Endodermal cell (in vitro differentiated cells): ENCODE data around the gene SPPL3. TPM values are rescaled to one million over a fixed set of nuclear protein-coding genes. Genes with fewer than 3 reads are reported as not detected.

Experiments
- DNase-seq: peaks from one replicate; pipeline ENCODE4 v3.0.0-alpha.2; 2017
- H3K27ac ChIP-seq: 2 replicates; pipeline ENCODE4 v1.5.1; 2013; ENCODE audit warnings: mild to moderate bottlenecking, low read depth, low read length, moderate library complexity
- H3K27me3 ChIP-seq: 2 replicates; pipeline ENCODE4 v1.6.1; 2013; ENCODE audit warnings: mild to moderate bottlenecking, low read length, moderate library complexity; ENCODE audit not compliant: insufficient read depth, control insufficient read depth, poor library complexity, severe bottlenecking
- H3K36me3 ChIP-seq: 2 replicates; pipeline ENCODE4 v1.7.0; 2013; ENCODE audit warnings: mild to moderate bottlenecking, low read length, moderate library complexity; ENCODE audit not compliant: control insufficient read depth, insufficient read depth
- H3K4me1 ChIP-seq: one replicate; pipeline ENCODE4 v1.7.0; 2013; ENCODE audit warnings: low read length; ENCODE audit not compliant: control insufficient read depth, insufficient read depth
- H3K4me3 ChIP-seq: 2 replicates; pipeline ENCODE4 v1.5.1; 2013; ENCODE audit warnings: mild to moderate bottlenecking, low read length, moderate library complexity
- H3K9ac ChIP-seq: 2 replicates; pipeline ENCODE4 v1.6.1; 2013; ENCODE audit warnings: mild to moderate bottlenecking, low read length, moderate library complexity; ENCODE audit not compliant: poor library complexity, severe bottlenecking; ENCODE audit errors: extremely low read depth
- H3K9me3 ChIP-seq: 2 replicates; pipeline ENCODE4 v1.6.1; 2013; ENCODE audit warnings: mild to moderate bottlenecking, low read length, moderate library complexity; ENCODE audit not compliant: control insufficient read depth
- H3K27ac Mint-ChIP-seq: 2 replicates; pipeline ENCODE4 v1.8.0; 2020; ENCODE audit warnings: mixed read lengths
- H3K27me3 Mint-ChIP-seq: 2 replicates; pipeline ENCODE4 v1.8.0; 2021; ENCODE audit warnings: mild to moderate bottlenecking, mixed read lengths; ENCODE audit not compliant: insufficient read depth
- H3K36me3 Mint-ChIP-seq: 2 replicates; pipeline ENCODE4 v1.8.0; 2020; ENCODE audit warnings: low read depth, mixed read lengths
- H3K4me1 Mint-ChIP-seq: 2 replicates; pipeline ENCODE4 v1.8.0; 2020; ENCODE audit warnings: mixed read lengths
- H3K4me3 Mint-ChIP-seq: 2 replicates; pipeline ENCODE4 v1.8.0; 2020; ENCODE audit warnings: mild to moderate bottlenecking, moderate library complexity, mixed read lengths
- H3K9me3 Mint-ChIP-seq: 2 replicates; pipeline ENCODE4 v1.8.0; 2020; ENCODE audit warnings: mild to moderate bottlenecking, mixed read lengths
- CTCF ChIP-seq: fragments of 200-600 bp; sonication (generic); conservative IDR thresholded peaks from 2 replicates; pipeline ENCODE4 v1.5.0; 2021; ENCODE audit warnings: antibody characterized with exemption, mild to moderate bottlenecking
- WGBS, 2 experiments: methylation state at CpG; one replicate each; pipeline versions ENCODE4 v1.1.5 to v1.1.7; 2013; ENCODE audit warnings: missing lambda C conversion rate in 2 of 2, mixed read lengths in 1 of 2; ENCODE audit not compliant: insufficient coverage in 1 of 2, insufficient read length in 1 of 2; 5-methylcytosine and 5-hydroxymethylcytosine counted together
- total RNA-seq, 2 donors: library from RNA; stranded (reverse); fragmentation: NEBNext Ultra II Directional in 1 of 2; extraction: Animal tissue kit (Norgen Biotek cat#: 25700) in 1 of 2; gene quantifications; 2 replicates in 1 of 2; 3 replicates in 1 of 2; pipeline ENCODE4 v1.2.1, GENCODE V29; 2021

Gene SPPL3
- total RNA-seq, 2 donors from 2014 or later: 41.1 to 46.8 TPM

GRCh38 chr12:120834489-120835303 lies 69.5 kb downstream of the SPPL3 start:
- Histone ChIP-seq H3K27me3 (no peaks in the 10 kb centered on the region), H3K9me3 (no peaks in the 10 kb centered on the region), H3K36me3 (no peaks in the 10 kb centered on the region), H3K4me3 (no peak overlapping the region), H3K9ac (no peak overlapping the region), H3K27ac (no peak overlapping the region), H3K4me1 (peaks cover 5% of the 10 kb centered on the region)
- DNase-seq: no peak
- Mint-ChIP-seq H3K36me3 (no peaks in the 10 kb centered on the region), H3K27me3 (no peaks in the 10 kb centered on the region), H3K4me1 (peaks cover 20% of the 10 kb centered on the region), H3K9me3 (peaks cover 3% of the 10 kb centered on the region), H3K27ac (no peak overlapping the region), H3K4me3 (no peak overlapping the region)
- TF ChIP-seq CTCF: no peak
- 97 to 100% methylated on average over 3 to 4 of the region's 4 CpGs for WGBS, 2 experiments

GRCh38 chr12:120833849-120834248 lies 70.3 kb downstream of the SPPL3 start:
- 90 to 91% methylated on average over 4 of the region's 4 CpGs for WGBS, 2 experiments
- no peak for TF ChIP-seq CTCF
- peaks cover 3% of the 10 kb centered on the region for H3K9me3 Mint-ChIP-seq
- H3K27me3 Mint-ChIP-seq: no peaks in the 10 kb centered on the region
- Histone ChIP-seq H3K27ac (no peak overlapping the region), H3K9ac (no peak overlapping the region), H3K36me3 (no peaks in the 10 kb centered on the region), H3K4me3 (no peak overlapping the region), H3K27me3 (no peaks in the 10 kb centered on the region), H3K4me1 (peaks cover 5% of the 10 kb centered on the region), H3K9me3 (peaks cover 7% of the 10 kb centered on the region)
- DNase-seq: no peak
- H3K27ac Mint-ChIP-seq: no peak overlapping the region
- peaks cover 22% of the 10 kb centered on the region for H3K4me1 Mint-ChIP-seq
- H3K4me3 Mint-ChIP-seq: no peak overlapping the region
- no peaks in the 10 kb centered on the region for H3K36me3 Mint-ChIP-seq

GRCh38 chr12:120832737-120833136 lies 71.4 kb downstream of the SPPL3 start:
- Mint-ChIP-seq H3K27ac (no peak overlapping the region), H3K36me3 (no peaks in the 10 kb centered on the region), H3K4me3 (no peak overlapping the region), H3K4me1 (peaks cover 19% of the 10 kb centered on the region), H3K27me3 (no peaks in the 10 kb centered on the region), H3K9me3 (peaks cover 3% of the 10 kb centered on the region)
- H3K4me1 ChIP-seq: peaks cover 5% of the 10 kb centered on the region
- WGBS, 2 experiments: 91 to 94% methylated on average over 2 of the region's 2 CpGs
- H3K9ac ChIP-seq: no peak overlapping the region
- no peak for DNase-seq
- peaks cover 9% of the 10 kb centered on the region for H3K9me3 ChIP-seq
- no peaks in the 10 kb centered on the region for H3K27me3 ChIP-seq
- no peak for TF ChIP-seq CTCF
- no peaks in the 10 kb centered on the region for H3K36me3 ChIP-seq
- H3K4me3 ChIP-seq: no peak overlapping the region
- H3K27ac ChIP-seq: no peak overlapping the region
